ENCODE results near the gene SLC24A5.

SLC24A5 gene

GRCh38 chr15:48168616-48169015 lies 47.8 kb downstream of the SLC24A5 start:
- no peak for DNase-seq (ENCODE audit: extremely low read depth, low read depth)
- no peak for TF ChIP-seq CTCF (IDR thresholded peaks at IDR 0.05; ENCODE audit: low read depth, low read length)

- no peak for TF ChIP-seq CTCF (IDR thresholded peaks at IDR 0.05; ENCODE audit: low read depth, low read length)
- no peak for DNase-seq (ENCODE audit: extremely low read depth, low read depth)
Measured at GRCh38 chr15:48170981-48171380, 50.2 kb downstream of the SLC24A5 start.

- no peak for TF ChIP-seq CTCF (IDR thresholded peaks at IDR 0.05; ENCODE audit: low read depth, low read length)
- no peak for DNase-seq (ENCODE audit: extremely low read depth, low read depth)
Measured at GRCh38 chr15:48175126-48175525, 54.3 kb downstream of the SLC24A5 start.

- no peak for DNase-seq (ENCODE audit: extremely low read depth, low read depth)
- TF ChIP-seq CTCF (IDR thresholded peaks at IDR 0.05; ENCODE audit: low read depth, low read length), result no peak
Measured at GRCh38 chr15:48176112-48176511, 55.3 kb downstream of the SLC24A5 start.

GRCh38 chr15:48176957-48177356 lies 56.2 kb downstream of the SLC24A5 start:
- no peak for DNase-seq (ENCODE audit: extremely low read depth, low read depth)
- no peak for TF ChIP-seq CTCF (IDR thresholded peaks at IDR 0.05; ENCODE audit: low read depth, low read length)

- no peak for TF ChIP-seq CTCF (IDR thresholded peaks at IDR 0.05; ENCODE audit: low read depth, low read length)
- DNase-seq (ENCODE audit: extremely low read depth, low read depth), result no peak
Measured at GRCh38 chr15:48177383-48177765, 56.6 kb downstream of the SLC24A5 start.

GRCh38 chr15:48177766-48178647 lies 57.2 kb downstream of the SLC24A5 start, which contains the start of gene MYEF2:
MYEF2 (minus strand) TSS chr15:48178295; CDS start chr15:48178237, 58 bp downstream.
- DNase-seq (ENCODE audit: extremely low read depth, low read depth), result peak; percentile 1
- no peak for TF ChIP-seq CTCF (IDR thresholded peaks at IDR 0.05; ENCODE audit: low read depth, low read length)

All from AG09319 (cell line).